Effector memory CD4-positive, alpha-beta T cell (primary cell): ENCODE results near the gene BHLHE23.
"Not testable (repeated sequence)": the region's sequence is repeated elsewhere in the genome, so short reads cannot be mapped to it uniquely, and the experiment has no call there.

ENCODE experiments used
- DNase-seq, 3 donors: peaks; one replicate each; pipeline ENCODE4 v3.0.0-alpha.2; 2020
- H3K27ac ChIP-seq: 2 replicates; pipeline ENCODE4 v1.7.0; 2013; ENCODE audit warnings: mild to moderate bottlenecking, low read length, moderate library complexity; ENCODE audit not compliant: insufficient read depth, poor library complexity, severe bottlenecking
- H3K27me3 ChIP-seq: replicated peaks from 2 replicates; pipeline ENCODE4 v1.7.0; 2013; ENCODE audit warnings: mild to moderate bottlenecking, low read length; ENCODE audit not compliant: insufficient read depth, control insufficient read depth, poor library complexity, severe bottlenecking
- H3K36me3 ChIP-seq: 2 replicates; pipeline ENCODE4 v1.7.0; 2013; ENCODE audit warnings: mild to moderate bottlenecking, low read length, moderate library complexity; ENCODE audit not compliant: control insufficient read depth, insufficient read depth
- H3K4me1 ChIP-seq: 2 replicates; pipeline ENCODE4 v1.7.0; 2013; ENCODE audit warnings: low read length, mild to moderate bottlenecking; ENCODE audit not compliant: control insufficient read depth, insufficient read depth, poor library complexity, severe bottlenecking
- H3K4me3 ChIP-seq: 2 replicates; pipeline ENCODE4 v1.7.0; 2013; ENCODE audit warnings: low read length, low read depth, mild to moderate bottlenecking; ENCODE audit not compliant: insufficient read depth, poor library complexity, severe bottlenecking
- H3K9me3 ChIP-seq: 2 replicates; pipeline ENCODE4 v1.7.0; 2013; ENCODE audit warnings: mild to moderate bottlenecking, low read length, moderate library complexity; ENCODE audit not compliant: control insufficient read depth

BHLHE23 gene

DNA sequence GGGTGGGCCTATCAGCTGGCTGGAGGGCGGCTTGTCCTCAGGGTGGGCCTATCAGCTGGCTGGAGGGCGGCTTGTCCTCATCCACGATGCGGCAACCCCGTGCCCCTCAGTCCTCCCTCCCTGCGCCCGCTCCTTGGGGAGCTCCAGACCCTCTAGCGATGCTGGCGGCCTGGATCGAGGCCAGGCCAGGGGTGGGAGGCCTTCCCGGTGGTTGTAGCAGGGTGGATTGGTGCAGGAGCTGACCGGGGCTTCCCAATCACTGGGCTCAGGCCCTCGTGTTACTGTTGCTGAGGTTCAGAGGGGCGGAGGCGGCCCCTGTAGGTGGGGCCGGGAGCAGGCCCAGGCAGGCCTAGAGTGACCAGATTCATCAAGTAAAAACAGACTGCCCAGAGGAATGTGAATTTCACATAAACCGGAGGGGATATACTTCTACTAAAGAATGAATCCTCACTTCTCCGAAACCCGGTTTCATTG, 45.4 kb downstream of the BHLHE23 start:
- H3K9me3 ChIP-seq, result no peaks in the 10 kb centered on the region
- no peaks in the 10 kb centered on the region for H3K4me1 ChIP-seq
- H3K27me3 ChIP-seq, result no peaks in the 10 kb centered on the region
- H3K4me3 ChIP-seq, result no peak overlapping the region
- no peak for DNase-seq
- H3K36me3 ChIP-seq, result no peaks in the 10 kb centered on the region
- H3K27ac ChIP-seq, result no peak overlapping the region

DNA sequence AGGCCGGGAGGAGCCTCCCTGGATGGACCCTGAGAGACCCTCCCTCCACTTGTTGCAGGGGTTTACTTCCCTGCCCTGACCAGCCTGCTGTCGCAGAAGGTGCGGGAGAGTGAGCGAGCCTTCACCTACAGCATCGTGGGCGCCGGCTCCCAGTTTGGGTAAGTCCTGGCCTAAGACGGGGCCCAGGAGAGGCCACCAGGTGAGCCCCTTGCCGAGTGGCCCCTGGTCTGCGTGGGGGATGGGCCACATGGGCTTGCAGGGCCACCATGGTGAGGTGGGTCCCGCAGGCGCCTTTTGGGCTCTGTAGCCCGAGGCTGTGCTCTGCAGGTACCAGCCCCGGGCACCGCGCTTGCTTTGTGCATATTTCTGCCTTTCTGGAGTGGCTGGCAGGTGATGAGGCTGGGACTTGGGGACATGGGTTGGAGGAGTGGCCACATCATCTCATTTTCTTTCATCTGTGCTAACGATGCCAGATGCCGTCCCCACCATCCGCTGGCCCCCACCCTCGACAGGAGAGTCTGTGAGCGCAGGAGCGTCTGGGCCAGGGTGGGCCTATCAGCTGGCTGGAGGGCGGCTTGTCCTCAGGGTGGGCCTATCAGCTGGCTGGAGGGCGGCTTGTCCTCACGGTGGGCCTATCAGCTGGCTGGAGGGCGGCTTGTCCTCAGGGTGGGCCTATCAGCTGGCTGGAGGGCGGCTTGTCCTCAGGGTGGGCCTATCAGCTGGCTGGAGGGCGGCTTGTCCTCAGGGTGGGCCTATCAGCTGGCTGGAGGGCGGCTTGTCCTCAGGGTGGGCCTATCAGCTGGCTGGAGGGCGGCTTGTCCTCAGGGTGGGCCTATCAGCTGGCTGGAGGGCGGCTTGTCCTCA, 46.1 kb downstream of the BHLHE23 start:
- H3K9me3 ChIP-seq, H3K4me3 ChIP-seq, H3K36me3 ChIP-seq, H3K4me1 ChIP-seq, H3K27me3 ChIP-seq, H3K27ac ChIP-seq, DNase-seq: not testable (repeated sequence)

DNA sequence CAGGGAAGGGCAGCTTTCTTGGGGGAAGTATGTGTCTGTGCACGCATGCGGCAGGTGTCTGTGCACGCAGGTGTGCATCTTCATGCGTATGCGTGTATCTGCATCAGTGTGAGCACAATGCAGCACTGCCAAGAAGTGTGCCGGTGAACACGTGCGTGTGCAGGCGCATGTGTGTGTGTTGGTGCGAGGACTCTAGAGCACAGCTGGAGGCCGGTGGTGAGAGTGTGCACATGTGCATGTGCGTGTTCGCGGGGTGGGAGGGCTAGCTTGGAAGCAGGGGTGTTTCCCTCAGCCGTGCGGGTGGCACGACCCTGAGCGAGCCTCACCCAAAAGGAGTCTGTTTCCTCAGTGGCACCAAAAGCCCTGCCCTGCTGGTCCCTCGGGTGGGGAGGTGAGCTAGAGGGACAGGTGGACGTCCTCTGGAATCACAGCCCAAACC, 46.7 kb downstream of the BHLHE23 start:
- H3K4me3 ChIP-seq, result no peak overlapping the region
- no peaks in the 10 kb centered on the region for H3K9me3 ChIP-seq
- no peaks in the 10 kb centered on the region for H3K27me3 ChIP-seq
- no peaks in the 10 kb centered on the region for H3K4me1 ChIP-seq
- no peak for DNase-seq
- no peak overlapping the region for H3K27ac ChIP-seq
- H3K36me3 ChIP-seq, result no peaks in the 10 kb centered on the region

DNA sequence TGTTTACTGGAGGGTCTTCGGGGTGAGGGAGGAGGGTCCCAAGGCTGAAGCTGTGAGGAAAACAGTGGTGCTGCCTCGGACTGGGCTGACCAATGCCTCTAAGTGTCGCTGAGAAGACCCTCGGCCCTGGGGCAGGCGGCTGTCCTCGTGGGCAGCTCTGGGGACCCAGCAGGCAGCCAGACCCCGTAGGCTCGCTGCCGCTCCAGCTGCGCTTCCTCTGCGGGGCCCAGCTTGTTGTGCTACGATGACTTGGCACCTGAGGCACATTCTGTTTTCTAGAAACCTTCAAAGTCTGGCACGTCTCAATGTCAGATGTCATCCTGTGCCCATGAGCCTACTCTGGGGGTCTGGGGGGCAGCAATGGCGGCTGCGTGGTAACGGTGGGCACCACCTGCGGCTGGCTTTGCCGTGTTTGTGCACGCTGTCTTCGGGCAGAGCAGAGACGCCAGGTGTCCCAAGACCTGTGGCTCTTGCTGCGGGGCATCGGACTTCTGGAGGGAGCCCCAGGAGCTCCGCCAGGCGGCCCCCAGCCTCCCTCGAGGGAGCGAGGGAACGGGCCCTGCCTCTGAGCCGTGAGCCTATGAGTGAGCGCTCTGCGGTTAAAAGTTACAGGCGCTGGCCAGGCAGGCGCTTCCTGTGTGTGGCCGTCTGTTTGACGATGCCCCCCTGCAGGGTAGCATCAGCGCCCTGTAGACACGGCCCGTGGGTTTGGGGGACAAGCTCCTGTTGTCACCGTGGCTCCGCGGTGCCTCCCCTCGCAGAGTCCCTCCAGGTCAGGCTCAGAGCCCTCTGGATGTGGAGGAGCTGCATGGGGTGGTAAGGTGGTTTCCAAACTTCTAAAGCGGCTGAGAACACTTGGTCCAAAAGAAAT, 47.4 kb downstream of the BHLHE23 start:
- no peaks in the 10 kb centered on the region for H3K36me3 ChIP-seq
- H3K9me3 ChIP-seq, result no peaks in the 10 kb centered on the region
- H3K4me1 ChIP-seq, result peaks cover 6% of the 10 kb centered on the region
- H3K27me3 ChIP-seq, result no peaks in the 10 kb centered on the region
- no peak for DNase-seq
- no peak overlapping the region for H3K4me3 ChIP-seq
- no peak overlapping the region for H3K27ac ChIP-seq

DNA sequence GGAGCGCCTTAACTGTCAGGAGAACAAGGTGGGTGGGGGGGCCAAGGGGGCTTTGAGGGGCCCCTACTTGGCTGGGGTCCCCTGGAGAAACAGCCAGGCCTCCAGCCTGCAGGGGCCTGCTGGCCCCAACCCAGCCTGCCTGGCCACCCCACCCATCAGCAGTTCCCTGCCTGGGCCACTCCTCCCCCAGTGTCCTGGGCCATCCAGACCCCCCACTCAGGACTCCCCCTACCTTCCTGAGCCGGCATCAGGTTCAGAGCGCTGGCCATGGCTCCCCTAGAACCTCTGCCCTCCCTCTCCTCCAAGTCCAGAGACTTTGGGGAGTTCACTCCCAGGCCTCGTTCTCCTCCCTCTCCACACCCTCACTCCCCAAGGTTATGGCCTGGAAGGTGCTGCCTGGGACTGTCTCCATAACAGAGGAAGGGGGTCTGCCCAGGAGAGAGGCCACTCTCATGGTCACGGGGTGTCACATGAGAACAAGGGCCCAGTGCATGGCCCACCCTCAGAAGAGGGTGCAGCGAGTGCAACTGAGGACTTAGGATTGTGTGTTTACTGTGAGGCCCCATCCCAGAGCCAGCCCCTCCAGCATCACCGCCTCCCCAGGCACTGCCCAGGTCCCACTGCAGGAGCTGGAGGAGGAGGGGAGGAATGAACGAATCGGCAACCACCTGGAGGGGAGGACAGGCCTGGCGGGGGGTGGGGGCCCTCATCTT, 48.2 kb downstream of the BHLHE23 start:
- no peak overlapping the region for H3K4me3 ChIP-seq
- peaks cover 14% of the 10 kb centered on the region for H3K4me1 ChIP-seq
- no peaks in the 10 kb centered on the region for H3K36me3 ChIP-seq
- no peaks in the 10 kb centered on the region for H3K9me3 ChIP-seq
- no peak for DNase-seq
- no peaks in the 10 kb centered on the region for H3K27me3 ChIP-seq
- H3K27ac ChIP-seq, result no peak overlapping the region

DNA sequence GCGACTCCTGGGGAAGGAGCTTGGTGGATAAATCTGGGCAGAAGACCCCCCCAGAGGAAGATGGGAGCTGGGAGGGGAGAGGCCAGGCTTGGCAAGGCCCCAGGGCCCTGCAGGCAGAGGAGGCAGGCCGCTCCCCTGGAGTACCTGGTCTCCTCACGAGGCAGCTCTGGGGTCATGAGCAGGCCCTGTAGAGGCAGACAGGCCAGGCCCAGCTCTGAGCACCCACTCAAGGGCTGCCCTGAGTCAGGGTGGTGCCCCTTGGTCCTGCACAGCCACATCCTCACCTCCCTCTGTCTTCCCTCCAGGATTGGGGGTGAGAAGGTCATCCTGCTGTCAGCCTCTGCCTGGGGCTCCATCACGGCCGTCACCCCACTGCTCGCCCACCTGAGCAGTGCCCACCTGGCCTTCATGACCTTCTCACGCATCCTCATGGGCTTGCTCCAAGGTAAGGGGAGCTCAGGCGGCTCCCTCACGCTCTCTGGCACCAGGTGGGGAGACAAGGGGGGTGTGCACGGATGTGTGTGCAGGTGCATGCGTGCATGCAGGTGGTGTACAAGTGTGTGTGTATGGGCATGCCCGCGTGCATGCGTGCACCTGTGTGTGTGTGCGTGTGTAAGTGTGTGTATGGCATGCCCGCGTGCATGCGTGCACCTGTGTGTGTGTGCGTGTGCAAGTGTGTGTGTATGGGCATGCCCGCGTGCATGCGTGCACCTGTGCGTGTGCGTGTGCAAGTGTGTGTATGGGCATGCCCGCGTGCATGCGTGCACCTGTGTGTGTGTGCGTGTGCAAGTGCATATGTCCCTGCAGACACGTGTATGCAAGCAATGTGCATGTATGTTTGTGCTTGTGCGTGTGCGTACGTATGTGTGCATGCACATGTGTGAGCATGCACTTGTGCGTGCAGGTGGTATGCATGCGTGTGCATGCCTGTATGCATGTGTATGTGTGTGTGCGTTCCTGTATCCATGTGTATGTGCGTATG, 49.3 kb downstream of the BHLHE23 start:
- Histone ChIP-seq H3K27ac (no peak overlapping the region), H3K36me3 (no peaks in the 10 kb centered on the region), H3K4me3 (no peak overlapping the region), H3K27me3 (no peaks in the 10 kb centered on the region), H3K4me1 (peaks cover 23% of the 10 kb centered on the region), H3K9me3 (no peaks in the 10 kb centered on the region)
- DNase-seq, result no peak

DNA sequence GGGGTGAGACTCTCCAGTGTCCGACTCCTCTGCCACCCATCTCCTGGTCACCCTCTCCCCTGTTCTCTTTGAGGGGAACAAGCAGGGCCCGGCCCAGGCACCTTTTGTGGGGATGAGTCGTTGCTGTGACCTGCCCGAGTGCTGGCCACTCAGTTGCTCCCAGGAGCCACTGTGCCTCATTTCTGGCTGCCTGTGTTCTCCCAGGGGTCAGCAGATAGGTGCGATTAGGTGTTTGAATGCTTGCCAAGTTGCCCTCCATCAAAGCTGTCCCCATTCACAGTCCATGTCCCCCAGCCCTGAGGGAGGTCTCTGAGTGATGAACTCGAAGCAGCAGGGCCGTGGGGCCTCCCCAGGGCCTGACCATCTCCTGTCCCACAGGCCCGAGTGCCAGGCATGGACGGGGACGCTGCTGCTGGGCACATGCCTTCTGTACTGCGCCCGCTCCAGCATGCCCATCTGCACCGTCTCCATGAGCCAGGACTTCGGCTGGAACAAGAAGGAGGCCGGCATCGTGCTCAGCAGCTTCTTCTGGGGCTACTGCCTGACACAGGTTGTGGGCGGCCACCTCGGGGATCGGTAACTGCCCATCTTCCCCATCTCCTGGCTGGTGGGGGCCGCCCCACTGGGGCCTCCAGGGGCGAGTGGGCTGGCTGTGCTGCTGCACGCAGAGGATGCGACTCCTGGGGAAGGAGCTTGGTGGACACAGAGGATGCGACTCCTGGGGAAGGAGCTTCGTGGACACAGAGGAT, 50.2 kb downstream of the BHLHE23 start:
- Histone ChIP-seq H3K4me1 (peaks cover 26% of the 10 kb centered on the region), H3K9me3 (no peaks in the 10 kb centered on the region), H3K36me3 (no peaks in the 10 kb centered on the region), H3K27ac (no peak overlapping the region), H3K4me3 (no peak overlapping the region), H3K27me3 (no peaks in the 10 kb centered on the region)
- no peak for DNase-seq
